GM21528 (cell line): ENCODE results near the gene PPM1G.
A peak's percentile ranks its signal among the peaks of the same experiment; 100 is the strongest.

ENCODE experiments used
- ATAC-seq: cut with Tn5 transposase; IDR thresholded peaks from one replicate; pipeline ENCODE4 v1.9.1; 2021; ENCODE audit warnings: mild to moderate bottlenecking, moderate library complexity; ENCODE audit not compliant: unreplicated experiment, low FRiP score

The PPM1G gene

DNA sequence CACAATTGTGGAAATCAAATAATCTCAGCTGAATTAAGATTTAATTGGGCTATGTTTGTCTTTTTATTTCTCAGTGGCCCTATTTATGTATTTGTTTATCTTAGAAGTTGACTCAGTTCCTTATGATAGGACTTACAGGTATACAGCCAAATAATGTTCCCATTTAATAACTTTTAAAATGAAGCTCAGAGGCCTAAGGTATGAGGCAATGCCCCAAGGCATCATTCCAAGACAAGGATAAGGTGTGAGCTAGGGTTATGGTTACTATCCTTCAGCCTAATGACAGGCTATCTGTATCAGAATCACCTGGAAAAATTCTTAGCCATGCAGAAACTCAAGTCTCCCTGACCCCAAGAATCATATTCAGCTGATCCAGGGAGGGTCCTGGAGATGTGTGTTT is 11.6 kb upstream of the PPM1G start:
- ATAC-seq: no peak

- no peak for ATAC-seq
These were observed 6.8 kb upstream of the PPM1G start for GRCh38 chr2:27416151-27416550.

DNA sequence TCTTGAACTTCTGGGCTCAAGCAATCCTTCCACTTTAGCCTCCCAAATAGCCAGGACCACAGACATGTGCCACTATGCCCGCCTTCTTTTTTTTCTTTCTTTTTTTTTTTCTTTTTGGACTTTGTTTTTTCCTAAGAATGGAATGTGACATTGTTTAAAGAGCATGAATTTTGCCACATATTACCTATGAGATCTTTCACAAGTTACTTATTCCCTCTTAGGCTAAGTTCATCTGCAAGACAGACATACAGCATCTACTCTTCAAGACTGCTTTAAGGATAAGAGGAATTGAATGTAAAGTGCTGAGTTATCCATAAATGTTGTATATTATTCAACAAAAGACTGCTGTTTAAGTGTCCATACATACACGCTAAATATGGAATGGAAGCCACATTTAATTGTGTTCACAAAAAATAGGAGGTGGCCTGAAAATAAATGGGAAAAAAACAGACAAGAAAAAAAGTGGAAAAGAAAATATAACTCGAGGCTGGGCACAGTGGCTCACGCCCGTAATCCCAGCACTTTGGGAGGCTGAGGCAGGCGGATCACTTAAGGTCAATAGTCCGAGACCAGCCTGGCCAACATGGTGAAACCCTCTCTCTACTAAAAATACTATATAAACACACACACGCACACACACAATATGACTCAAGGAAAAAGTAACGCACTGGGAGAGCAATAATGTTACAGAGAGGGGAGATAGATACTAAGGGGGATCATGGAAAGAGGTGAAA is 3.2 kb upstream of the PPM1G start:
- ATAC-seq: no peak

DNA sequence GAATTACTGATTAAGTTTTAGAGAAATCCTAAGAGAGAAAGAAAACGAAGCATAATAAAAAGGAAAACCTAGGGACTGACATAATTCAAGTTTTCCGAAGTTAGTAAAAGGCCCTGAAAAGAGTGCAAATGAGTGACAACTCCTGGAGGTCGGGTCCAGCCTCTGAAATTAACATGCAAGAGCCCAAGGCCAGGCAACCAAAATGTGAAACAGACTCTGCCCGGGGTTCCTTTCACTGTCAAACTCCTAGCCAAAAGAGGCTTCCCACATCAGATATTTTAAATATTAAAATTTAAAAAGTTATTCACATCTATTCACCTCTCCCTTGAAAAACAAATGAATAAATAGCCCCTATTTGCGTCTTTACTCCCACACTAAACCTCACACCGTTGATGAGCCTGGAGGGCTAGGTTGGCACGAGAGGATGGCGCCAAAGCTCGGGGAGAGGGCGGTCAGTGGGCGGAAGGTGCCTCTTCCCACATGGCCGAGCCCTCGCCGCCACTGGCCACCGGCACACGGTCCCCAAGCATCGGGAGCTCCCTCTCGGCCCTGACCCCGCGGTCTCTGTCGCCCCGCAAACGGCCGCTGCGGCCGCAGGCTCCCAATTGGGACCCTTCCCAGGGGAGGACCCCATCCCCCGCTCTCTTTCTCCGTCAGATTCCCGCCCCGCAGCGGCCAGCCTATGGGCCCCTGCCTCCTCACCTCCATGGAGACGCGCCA is 630 bp downstream of the PPM1G start:
- peak; percentile 40 for ATAC-seq

DNA sequence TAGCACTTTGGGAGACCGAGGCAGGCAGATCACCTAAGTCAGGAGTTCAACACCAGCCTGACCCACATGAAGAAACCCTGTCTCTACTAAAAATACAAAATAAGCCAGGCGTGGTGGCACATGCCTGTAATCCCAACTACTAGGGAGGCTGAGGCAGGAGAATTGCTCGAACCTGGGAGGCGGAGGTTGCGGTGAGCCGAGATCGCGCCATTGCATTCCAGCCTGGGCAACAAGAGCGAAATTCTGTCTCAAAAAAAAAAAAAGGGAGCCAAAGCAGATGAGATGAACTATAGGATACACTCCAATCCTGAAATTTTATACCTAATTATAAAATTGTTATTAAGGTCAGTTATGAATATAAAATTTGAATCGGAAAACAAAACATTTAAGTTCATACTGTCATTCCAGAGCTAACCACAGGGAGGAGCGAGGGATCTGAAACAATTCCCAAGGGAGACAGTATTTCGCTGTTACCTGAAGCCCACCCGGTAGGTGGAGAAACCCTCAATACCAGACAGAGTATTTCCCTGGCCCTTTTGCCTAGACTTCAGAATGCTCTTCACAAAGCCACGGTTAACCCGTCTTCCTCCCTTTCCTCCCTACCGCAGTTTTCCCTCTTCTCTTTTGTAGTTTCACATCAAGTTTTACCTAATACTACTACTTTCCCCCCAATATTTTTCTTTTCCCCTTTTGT is 1.4 kb downstream of the PPM1G start:
- no peak for ATAC-seq

- no peak for ATAC-seq
These were observed 8.8 kb downstream of the PPM1G start for GRCh38 chr2:27400348-27401135.

GRCh38 chr2:27398962-27399361 is 10.4 kb downstream of the PPM1G start:
- ATAC-seq: no peak

- ATAC-seq: no peak
These were observed 16.2 kb downstream of the PPM1G start for GRCh38 chr2:27393225-27393624.

DNA sequence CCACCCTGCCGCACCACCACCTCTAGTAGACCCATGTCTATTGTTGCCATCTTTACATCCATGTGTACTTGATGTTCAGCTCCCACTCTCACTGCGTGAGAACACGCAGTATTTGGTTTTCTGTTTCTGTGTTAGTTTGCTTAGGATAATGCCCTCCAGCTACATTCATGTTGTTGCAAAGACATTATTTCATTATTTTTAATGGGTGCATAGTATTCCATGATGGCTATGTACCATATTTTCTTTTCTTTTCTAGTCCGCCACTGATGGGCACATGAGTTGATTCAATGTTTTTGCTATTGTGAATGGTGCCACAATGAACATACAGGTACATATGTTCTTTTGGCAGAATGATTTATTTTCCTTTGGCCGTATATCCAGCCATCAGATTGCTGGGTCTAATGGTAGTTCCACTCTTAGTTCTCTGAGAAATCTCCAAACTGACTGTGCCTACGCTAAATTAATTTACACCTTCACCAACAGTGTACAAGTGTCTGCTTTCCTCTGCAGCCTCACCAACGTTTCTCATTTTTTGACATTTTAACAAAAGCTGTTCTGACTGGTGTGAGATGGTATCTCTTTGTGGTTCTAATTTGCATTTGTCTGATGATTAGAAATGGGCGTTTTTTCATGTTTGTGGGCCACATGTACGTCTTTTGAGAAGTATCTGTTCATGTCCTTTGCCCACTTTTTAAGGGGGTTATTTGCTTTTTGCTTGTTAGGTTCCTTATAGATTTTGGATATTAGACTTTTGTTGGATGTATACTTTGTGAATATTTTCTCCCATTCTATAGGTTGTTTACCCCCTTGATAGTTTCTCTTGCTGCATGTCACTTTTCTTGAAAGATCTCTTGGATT is 18.3 kb downstream of the PPM1G start:
- no peak for ATAC-seq

- no peak for ATAC-seq
These were observed 27.7 kb downstream of the PPM1G start for GRCh38 chr2:27381577-27382181.

GRCh38 chr2:27380626-27381545 is 28.5 kb downstream of the PPM1G start, which contains the start of gene ZNF513:
ZNF513 (minus strand) TSS chr2:27380734; CDS start chr2:27380526, 208 bp downstream.
- peak; percentile 80 for ATAC-seq

DNA sequence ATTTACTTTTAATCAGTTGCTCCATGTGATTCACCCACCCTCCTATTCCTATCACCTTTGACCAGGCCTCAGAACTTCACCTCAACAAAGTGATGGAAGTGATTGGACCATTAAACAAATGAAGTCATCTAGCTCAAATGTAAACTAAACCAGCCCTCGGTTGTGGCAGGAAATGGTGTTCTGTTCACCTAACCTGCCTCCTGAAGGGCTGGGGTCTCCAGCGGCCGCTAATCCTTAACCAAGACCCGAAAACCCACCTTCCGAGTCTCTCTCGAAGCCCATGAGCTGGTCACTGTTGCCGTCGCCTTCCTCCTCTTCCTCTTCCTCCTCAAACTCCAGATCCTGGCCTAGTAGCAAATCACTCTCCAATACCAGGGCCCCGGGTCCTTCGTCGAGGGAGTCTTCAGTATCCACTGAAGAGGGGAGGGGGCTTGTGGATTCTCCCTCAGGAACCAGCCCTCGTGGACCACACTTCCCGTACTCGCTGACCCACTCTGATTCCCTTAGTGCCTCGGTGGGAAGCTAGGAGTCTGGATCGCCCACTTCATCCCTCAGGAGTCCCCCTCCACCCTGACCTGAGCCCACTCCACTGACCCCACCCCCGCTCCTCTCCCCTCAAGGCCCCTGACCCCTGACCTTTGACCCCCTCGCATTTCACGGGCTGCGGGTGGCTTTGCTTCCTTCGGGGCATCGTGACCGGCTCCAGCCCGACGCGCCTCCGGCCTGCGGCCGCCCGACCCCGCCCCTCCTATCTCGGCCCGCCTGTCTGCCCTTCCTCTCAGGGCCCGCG is 29.4 kb downstream of the PPM1G start:
- no peak for ATAC-seq

DNA sequence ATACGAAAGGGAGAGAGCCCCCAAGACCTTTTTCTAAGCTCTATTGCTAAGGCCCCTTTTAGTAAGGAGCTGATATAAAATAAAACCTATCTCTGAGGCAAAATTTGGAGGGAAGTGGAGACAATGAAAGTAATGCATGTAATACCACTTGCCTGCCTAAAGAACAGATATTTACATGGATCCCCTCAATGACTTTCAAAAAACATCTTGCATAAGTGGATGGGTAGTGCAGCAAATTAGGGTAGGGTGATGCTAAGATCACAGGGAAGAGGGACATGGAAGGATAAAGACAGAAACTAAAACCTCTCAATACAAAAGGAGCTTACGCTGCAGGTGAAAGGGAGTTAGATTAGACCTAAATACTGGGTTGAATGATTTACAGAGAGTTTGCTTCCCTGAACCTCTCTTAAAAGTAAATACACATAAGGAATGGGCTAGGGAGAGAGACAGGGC is 30.0 kb downstream of the PPM1G start:
- no peak for ATAC-seq

GRCh38 chr2:27378809-27379290 is 30.5 kb downstream of the PPM1G start:
- ATAC-seq: no peak

DNA sequence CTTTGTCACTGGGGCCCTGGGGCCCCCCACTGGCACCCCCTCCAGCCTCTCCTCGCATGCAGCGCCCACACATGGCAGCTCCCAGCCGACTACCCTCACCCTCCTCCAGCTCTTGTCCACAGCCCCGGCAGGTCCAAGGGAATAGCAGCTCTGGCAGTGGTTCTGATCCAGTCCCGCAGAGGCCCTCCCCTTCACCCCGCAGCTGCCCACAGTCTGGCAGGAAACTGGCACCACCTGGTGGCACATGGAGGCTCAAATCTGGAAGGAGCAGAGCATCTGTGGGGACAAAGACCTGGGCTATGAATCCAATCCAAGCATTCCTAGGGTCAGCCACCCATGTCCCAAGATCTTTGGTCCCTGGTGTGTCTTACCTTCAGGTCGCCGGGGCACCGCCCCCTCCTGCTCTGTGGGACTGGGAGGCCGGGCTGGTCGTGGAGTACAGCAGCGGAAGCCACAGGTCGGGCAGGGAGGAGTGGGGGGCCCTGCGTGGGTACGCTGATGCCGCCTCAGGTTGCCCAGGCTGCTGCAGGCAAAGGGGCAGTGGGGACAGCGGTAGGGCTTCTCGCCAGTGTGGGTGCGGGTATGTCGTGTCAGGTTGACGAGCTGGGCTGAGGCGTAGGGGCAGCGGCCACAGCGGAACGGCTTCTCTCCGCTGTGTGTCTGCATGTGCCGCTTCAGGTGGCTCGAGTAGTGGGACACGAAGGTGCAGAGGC is 31.1 kb downstream of the PPM1G start:
- no peak for ATAC-seq

GRCh38 chr2:27377618-27378095 is 31.7 kb downstream of the PPM1G start:
- no peak for ATAC-seq
